ENCODE results near the gene ZNF385B. TPM values are rescaled to one million over a fixed set of nuclear protein-coding genes. Genes with fewer than 3 reads are reported as not detected.

ZNF385B gene
- total and polyA plus RNA-seq, 9 of the 15 experiments (the other 6 are each of a cell fraction or from before 2014, with no cell fraction given): 0.50 TPM; not detected in 8

- in situ Hi-C loops (cut with MboI): no loop called here
- WGBS (ENCODE audit: insufficient coverage, low coverage, missing lambda C conversion rate): 2% methylated on average over 4 of the region's 4 CpGs
These were observed 247.7 kb downstream of the ZNF385B start for GRCh38 chr2:179613701-179614100.

More at GRCh38 chr2:179613701-179614100, 247.7 kb downstream of the ZNF385B start:
- CTCF ChIA-PET (ENCODE audit: low intra/inter-chr PET ratio): no interaction called here
- FAIRE-seq (no peak), ATAC-seq (no peak), DNase-seq (ENCODE audit: extremely low read depth in 1 of 4, low spot score in 3 of 4) (no peak)
- no TSS peak for BruUV-seq (replicated peaks)
- H3K79me2 ChIP-seq (ENCODE audit: control insufficient read depth, insufficient read depth, low read length): no peaks in the 10 kb centered on the region
- no peak overlapping the region for H3K4me2 ChIP-seq (ENCODE audit: insufficient read depth, low read length)
- no peaks in the 10 kb centered on the region for H3K4me1 ChIP-seq (replicated peaks in 1 of 2; ENCODE audit: control insufficient read depth in 2 of 2, insufficient read depth in 2 of 2, low read length in 2 of 2)
- H3K27ac ChIP-seq (ENCODE audit: extremely low read depth, low read depth, low read length): no peak overlapping the region
- no peaks in the 10 kb centered on the region for H3K9me1 ChIP-seq (ENCODE audit: control insufficient read depth, insufficient read depth, low read length)
- H3K9ac ChIP-seq (ENCODE audit: insufficient read depth in 1 of 2, low read depth in 2 of 2, low read length in 2 of 2): no peak overlapping the region
- POLR2A ChIA-PET: no interaction called here
- no peak for TF ChIP-seq HLTF (IDR thresholded peaks at IDR 0.05)
- TF ChIP-seq, protein P1, sequence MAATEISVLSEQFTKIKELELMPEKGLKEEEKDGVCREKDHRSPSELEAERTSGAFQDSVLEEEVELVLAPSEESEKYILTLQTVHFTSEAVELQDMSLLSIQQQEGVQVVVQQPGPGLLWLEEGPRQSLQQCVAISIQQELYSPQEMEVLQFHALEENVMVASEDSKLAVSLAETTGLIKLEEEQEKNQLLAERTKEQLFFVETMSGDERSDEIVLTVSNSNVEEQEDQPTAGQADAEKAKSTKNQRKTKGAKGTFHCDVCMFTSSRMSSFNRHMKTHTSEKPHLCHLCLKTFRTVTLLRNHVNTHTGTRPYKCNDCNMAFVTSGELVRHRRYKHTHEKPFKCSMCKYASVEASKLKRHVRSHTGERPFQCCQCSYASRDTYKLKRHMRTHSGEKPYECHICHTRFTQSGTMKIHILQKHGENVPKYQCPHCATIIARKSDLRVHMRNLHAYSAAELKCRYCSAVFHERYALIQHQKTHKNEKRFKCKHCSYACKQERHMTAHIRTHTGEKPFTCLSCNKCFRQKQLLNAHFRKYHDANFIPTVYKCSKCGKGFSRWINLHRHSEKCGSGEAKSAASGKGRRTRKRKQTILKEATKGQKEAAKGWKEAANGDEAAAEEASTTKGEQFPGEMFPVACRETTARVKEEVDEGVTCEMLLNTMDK (IDR thresholded peaks at IDR 0.05; ENCODE audit: borderline replicate concordance, insufficient read depth, low read depth, low read length, poor library complexity, severe bottlenecking): no peak
- TF ChIP-seq FIP1L1 (IDR thresholded peaks at IDR 0.05; ENCODE audit: low read depth, low read length, poor library complexity, severe bottlenecking): no peak
- no peak for TF ChIP-seq CHCHD3 (CRISPR knock-in tag; IDR thresholded peaks at IDR 0.05)
- TF ChIP-seq MEIS2 (IDR thresholded peaks at IDR 0.05; ENCODE audit: partially characterized antibody): no peak
- TF ChIP-seq ZNF584 (CRISPR knock-in tag; IDR thresholded peaks at IDR 0.05; ENCODE audit: low read depth): no peak
- TF ChIP-seq ZNF239 (CRISPR knock-in tag; IDR thresholded peaks at IDR 0.05): no peak
- no peak for TF ChIP-seq ZNF212 (CRISPR knock-in tag; IDR thresholded peaks at IDR 0.05)
- no peak for TF ChIP-seq DIDO1 (tag; IDR thresholded peaks at IDR 0.05; ENCODE audit: low read depth)
- TF ChIP-seq BCOR (IDR thresholded peaks at IDR 0.05): no peak
- no peak for TF ChIP-seq GTF2B (IDR thresholded peaks at IDR 0.05; ENCODE audit: extremely low read depth, insufficient read length)
- no peak for TF ChIP-seq MYBL2 (IDR thresholded peaks at IDR 0.05; ENCODE audit: low read depth)
- no peak for TF ChIP-seq MYBL2 (CRISPR knock-in tag; IDR thresholded peaks at IDR 0.05; ENCODE audit: borderline replicate concordance)
- TF ChIP-seq ZNF143 (CRISPR knock-in tag; IDR thresholded peaks at IDR 0.05): no peak
- no peak for TF ChIP-seq MCM3 (IDR thresholded peaks at IDR 0.05)
- no peak for TF ChIP-seq LCOR (CRISPR knock-in tag; IDR thresholded peaks at IDR 0.05)
- TF ChIP-seq CCNT2 (IDR thresholded peaks at IDR 0.05; ENCODE audit: borderline replicate concordance, extremely low read depth, insufficient read length, low read depth, low read length): no peak
- TF ChIP-seq ZKSCAN1 (IDR thresholded peaks at IDR 0.05; ENCODE audit: low read depth, low read length): no peak
- TF ChIP-seq ZNF583 (CRISPR knock-in tag; IDR thresholded peaks at IDR 0.05): no peak
- no peak for TF ChIP-seq ZNF668 (CRISPR knock-in tag; IDR thresholded peaks at IDR 0.05)
- H4K20me1 ChIP-seq (replicated peaks; ENCODE audit: control insufficient read depth, insufficient read depth, low read length): no peaks in the 10 kb centered on the region
- no peak overlapping the region for H3K4me3 ChIP-seq
- no peaks in the 10 kb centered on the region for H3K9me3 ChIP-seq (replicated peaks; ENCODE audit: control insufficient read depth, insufficient read depth, low read depth, low read length)
- no peaks in the 10 kb centered on the region for H3K36me3 ChIP-seq (ENCODE audit: control insufficient read depth, insufficient read depth, low read length)
- no peaks in the 10 kb centered on the region for H3K27me3 ChIP-seq (ENCODE audit: control insufficient read depth in 2 of 2, insufficient read depth in 2 of 2, low read length in 2 of 2)
- intact Hi-C loops (cut with micrococcal nuclease): no loop called here
- H2AFZ ChIP-seq (ENCODE audit: low read depth, low read length): no peak overlapping the region
